IPS-NIHi11 (cell line): ENCODE measurements around the gene USP6NL.
A peak's percentile ranks its signal among the peaks of the same experiment; 100 is the strongest.
"Not testable (repeated sequence)": the region's sequence is repeated elsewhere in the genome, so short reads cannot be mapped to it uniquely, and the experiment has no call there.

Experiments
- DNase-seq: peaks from one replicate; pipeline ENCODE4 v3.0.0; 2012; ENCODE audit warnings: mixed read lengths, low spot score

Gene USP6NL

GRCh38 chr10:11611248-11612020, at the start of gene USP6NL:
Gene USP6NL (minus strand): TSS chr10:11611650. CDS start chr10:11597634, 14,016 bp downstream.
- peak; percentile 94 for DNase-seq

GRCh38 chr10:11658801-11659368, 47.4 kb upstream of the USP6NL start:
- no peak for DNase-seq

- no peak for DNase-seq
These were observed 44.4 kb upstream of the USP6NL start for GRCh38 chr10:11655836-11656235.

GRCh38 chr10:11654659-11655058, 43.2 kb upstream of the USP6NL start:
- no peak for DNase-seq

- no peak for DNase-seq
These were observed 42.5 kb upstream of the USP6NL start for GRCh38 chr10:11653758-11654471.

- DNase-seq = no peak
These were observed 36.2 kb upstream of the USP6NL start for GRCh38 chr10:11647676-11648075.

GRCh38 chr10:11646450-11646849, 35.0 kb upstream of the USP6NL start:
- DNase-seq = no peak

- no peak for DNase-seq
These were observed 31.6 kb upstream of the USP6NL start for GRCh38 chr10:11643039-11643438.

GRCh38 chr10:11642566-11642965, 31.1 kb upstream of the USP6NL start:
- no peak for DNase-seq

- no peak for DNase-seq
These were observed 28.7 kb upstream of the USP6NL start for GRCh38 chr10:11639849-11640764.

GRCh38 chr10:11639362-11639761, 27.9 kb upstream of the USP6NL start:
- DNase-seq = no peak

GRCh38 chr10:11638055-11638698, 26.7 kb upstream of the USP6NL start:
- DNase-seq = peak; percentile 25

GRCh38 chr10:11636697-11637303, 25.4 kb upstream of the USP6NL start:
- DNase-seq = no peak

- no peak for DNase-seq
These were observed 20.6 kb upstream of the USP6NL start for GRCh38 chr10:11631890-11632587.

GRCh38 chr10:11631291-11631690, 19.8 kb upstream of the USP6NL start:
- no peak for DNase-seq

- DNase-seq = no peak
These were observed 18.3 kb upstream of the USP6NL start for GRCh38 chr10:11629731-11630130.

GRCh38 chr10:11627941-11628340, 16.5 kb upstream of the USP6NL start:
- not testable (repeated sequence) for DNase-seq

- no peak for DNase-seq
These were observed 14.6 kb upstream of the USP6NL start for GRCh38 chr10:11626071-11626470.

GRCh38 chr10:11625019-11625735, 13.7 kb upstream of the USP6NL start:
- no peak for DNase-seq

- DNase-seq = no peak
These were observed 5.8 kb upstream of the USP6NL start for GRCh38 chr10:11617233-11617632.
